Activated T-cell treated with anti-CD3 and anti-CD28 coated beads for 24 hours (primary cell): Measurements from ENCODE around the gene WDR45B.

Source experiments
- DNase-seq: peaks from one replicate; pipeline ENCODE4 v3.0.0-alpha.2; 2020; ENCODE audit warnings: low read depth

The WDR45B gene

GRCh38 chr17:82629748-82630147 is 18.5 kb downstream of the WDR45B start:
- DNase-seq: no peak

GRCh38 chr17:82627405-82627804 is 20.8 kb downstream of the WDR45B start:
- no peak for DNase-seq

- no peak for DNase-seq
Measured at GRCh38 chr17:82623707-82624106, 24.5 kb downstream of the WDR45B start.

GRCh38 chr17:82619641-82620040 is 28.6 kb downstream of the WDR45B start:
- DNase-seq: no peak

- no peak for DNase-seq
Measured at GRCh38 chr17:82619211-82619610, 29.0 kb downstream of the WDR45B start.

- no peak for DNase-seq
Measured at GRCh38 chr17:82616021-82616711, 32.1 kb downstream of the WDR45B start.

GRCh38 chr17:82615084-82616020 is 32.9 kb downstream of the WDR45B start:
- no peak for DNase-seq

GRCh38 chr17:82614095-82614631 is 34.1 kb downstream of the WDR45B start:
- no peak for DNase-seq

GRCh38 chr17:82613283-82614094 is 34.8 kb downstream of the WDR45B start:
- DNase-seq: no peak

- DNase-seq: no peak
Measured at GRCh38 chr17:82611140-82612058, 36.8 kb downstream of the WDR45B start.

- no peak for DNase-seq
Measured at GRCh38 chr17:82609655-82610054, 38.6 kb downstream of the WDR45B start.

GRCh38 chr17:82608816-82609215 is 39.4 kb downstream of the WDR45B start:
- DNase-seq: no peak

GRCh38 chr17:82605939-82606600 is 42.2 kb downstream of the WDR45B start:
- DNase-seq: no peak

- DNase-seq: no peak
Measured at GRCh38 chr17:82604532-82604931, 43.7 kb downstream of the WDR45B start.

GRCh38 chr17:82603981-82604448 is 44.2 kb downstream of the WDR45B start:
- no peak for DNase-seq

GRCh38 chr17:82602986-82603710 is 45.1 kb downstream of the WDR45B start:
- no peak for DNase-seq

GRCh38 chr17:82602487-82602886 is 45.8 kb downstream of the WDR45B start:
- no peak for DNase-seq

- no peak for DNase-seq
Measured at GRCh38 chr17:82601447-82602000, 46.7 kb downstream of the WDR45B start.

GRCh38 chr17:82600731-82601446 is 47.4 kb downstream of the WDR45B start:
- DNase-seq: no peak
